Stomach (tissue), 9 donors: ENCODE data around the gene HECW1. TPM values are rescaled to one million over a fixed set of nuclear protein-coding genes. Genes with fewer than 3 reads are reported as not detected.

Experiments used
- DNase-seq, 2 donors: peaks; one replicate each; pipeline versions ENCODE4 v3.0.0 to v3.0.0-alpha.2; 2013 to 2019
- H3K27ac ChIP-seq, 5 donors: fragments of 200-600 bp in 4 of 5; sonication (generic) in 4 of 5; one replicate each; pipeline ENCODE4 v1.5.1; 2013 to 2019; ENCODE audit warnings: mild to moderate bottlenecking in 1 of 5, moderate library complexity in 1 of 5
- H3K27me3 ChIP-seq, 3 donors: fragments of 200-600 bp; sonication (generic); one replicate each; pipeline ENCODE4 v1.5.1; 2017 to 2019; ENCODE audit warnings: mixed run types in 1 of 3
- H3K36me3 ChIP-seq, 4 donors: fragments of 200-600 bp; sonication (generic); 1 replicate in 3 of 4; 2 replicates in 1 of 4; pipeline ENCODE4 v1.5.1; 2016 to 2019
- H3K4me1 ChIP-seq, 4 donors: fragments of 200-600 bp; sonication (generic); one replicate each; pipeline ENCODE4 v1.5.1; 2016 to 2019
- H3K4me3 ChIP-seq, 4 donors: fragments of 200-600 bp; sonication (generic) in 3 of 4; one replicate each; pipeline ENCODE4 v1.5.1; 2016 to 2019; ENCODE audit warnings: mild to moderate bottlenecking in 1 of 4
- H3K9me3 ChIP-seq, 4 donors: fragments of 200-600 bp; sonication (generic); one replicate each; pipeline ENCODE4 v1.5.1; 2016 to 2019
- CTCF ChIP-seq, 7 experiments: fragments of 450-650 bp in 4 of 7; fragments of 200-600 bp in 3 of 7; sonication (generic) in 3 of 7; IDR thresholded peaks; one replicate each; pipeline ENCODE4 v1.5.1; 2016 to 2019; ENCODE audit warnings: antibody characterized with exemption in 7 of 7, control low read depth in 2 of 7, mild to moderate bottlenecking in 1 of 7
- EP300 ChIP-seq: sonication (generic); formaldehyde crosslinking; IDR thresholded peaks from one replicate; pipeline ENCODE4 v1.6.1; 2017; ENCODE audit warnings: antibody characterized with exemption
- POLR2A ChIP-seq, 4 donors: fragments of 450-650 bp; IDR thresholded peaks; one replicate each; pipeline ENCODE4 v1.6.1; 2016; ENCODE audit warnings: antibody characterized with exemption in 4 of 4, control low read depth in 2 of 4, mild to moderate bottlenecking in 1 of 4, moderate library complexity in 1 of 4
- POLR2AphosphoS5 ChIP-seq, 3 donors: sonication (generic); formaldehyde crosslinking; IDR thresholded peaks; one replicate each; pipeline ENCODE4 v1.6.1; 2016; ENCODE audit warnings: antibody characterized with exemption in 3 of 3
- WGBS, 5 donors: extraction: QIAGEN DNeasy Blood & Tissue Kit in 3 of 5; methylation state at CpG; one replicate each; pipeline versions ENCODE4 v1.1.5 to v1.1.7; 2013 to 2018; 5-methylcytosine and 5-hydroxymethylcytosine counted together
- intact Hi-C: fragments of 100-400 bp; cut with DNase I; formaldehyde crosslinking; loops from one replicate; pipeline ENCODE4 v1.15.1; 2023; ENCODE audit warnings: low total_unique reads
- polyA plus RNA-seq, 3 donors: library from polyadenylated mRNA; stranded (reverse); fragments of 200-250 nt; gene quantifications; one replicate each; pipeline ENCODE4 v1.2.3, GENCODE V29; 2013
- total RNA-seq, 5 donors: library from RNA; depleted of rRNA; stranded (reverse); fragments of >200 nt; gene quantifications; one replicate each; pipeline versions ENCODE4 v1.1.0 to v1.2.3, GENCODE V29; 2014 to 2016
- donor health status: healthy with polysubstance abuse.
- donor health status: Bipolar disorder and iron deficiency.
- donor health status: healthy.

HECW1 gene
- total and polyA plus RNA-seq, 8 donors = 0.29 to 11.1 (median 1.4) TPM; not detected in 1

GRCh38 chr7:43536773-43537172, 424.3 kb downstream of the HECW1 start:
- no peak overlapping the region for H3K27ac ChIP-seq
- no peaks in the 10 kb centered on the region for H3K27me3 ChIP-seq
- whole genome bisulfite sequencing, 5 donors = 45 to 84% (median 63%) methylated on average over 15 of the region's 15 CpGs
- intact Hi-C loops = no loop called here
- H3K36me3 ChIP-seq = no peaks in the 10 kb centered on the region
- no peak for DNase-seq
- peaks cover 0 to 16% (median 11%) of the 10 kb centered on the region in 4 donors for H3K4me1 ChIP-seq
- H3K9me3 ChIP-seq = no peaks in the 10 kb centered on the region
- no peak overlapping the region for H3K4me3 ChIP-seq
- no peak for TF ChIP-seq POLR2A (IDR thresholded peaks at IDR 0.05)
- TF ChIP-seq EP300 = no peak

- intact Hi-C loops = no loop called here
- no peak for DNase-seq
- no peak overlapping the region for H3K4me3 ChIP-seq
- H3K9me3 ChIP-seq = no peaks in the 10 kb centered on the region
- no peaks in the 10 kb centered on the region for H3K36me3 ChIP-seq
- H3K27me3 ChIP-seq = no peaks in the 10 kb centered on the region
- H3K4me1 ChIP-seq = peaks cover 0 to 16% (median 11%) of the 10 kb centered on the region in 4 donors
- H3K27ac ChIP-seq = no peak overlapping the region
- 73 to 85% (median 82%) methylated on average over 9 of the region's 9 CpGs for WGBS, 5 donors
- TF ChIP-seq POLR2A (IDR thresholded peaks at IDR 0.05) = no peak
- TF ChIP-seq EP300 = no peak
- TF ChIP-seq POLR2AphosphoS5 (IDR thresholded peaks at IDR 0.05) = no peak
- no peak for TF ChIP-seq CTCF (IDR thresholded peaks at IDR 0.05)
These were observed 425.4 kb downstream of the HECW1 start for GRCh38 chr7:43537765-43538403.

- DNase-seq = no peak
- intact Hi-C loops = no loop called here
- Histone ChIP-seq H3K27me3 (no peaks in the 10 kb centered on the region), H3K36me3 (no peaks in the 10 kb centered on the region), H3K4me3 (no peak overlapping the region), H3K9me3 (no peaks in the 10 kb centered on the region), H3K27ac (no peak overlapping the region), H3K4me1 (peaks cover 0 to 14% (median 11%) of the 10 kb centered on the region in 4 donors)
- no peak for TF ChIP-seq EP300
- no peak for TF ChIP-seq POLR2AphosphoS5 (IDR thresholded peaks at IDR 0.05)
- no peak for TF ChIP-seq POLR2A (IDR thresholded peaks at IDR 0.05)
- TF ChIP-seq CTCF (IDR thresholded peaks at IDR 0.05) = no peak
- WGBS, 5 donors = 72 to 81% (median 76%) methylated on average over 4 of the region's 4 CpGs
These were observed 425.9 kb downstream of the HECW1 start for GRCh38 chr7:43538404-43538771.

- H3K27me3 ChIP-seq = no peaks in the 10 kb centered on the region
- H3K27ac ChIP-seq = no peak overlapping the region
- H3K4me3 ChIP-seq = no peak overlapping the region
- H3K4me1 ChIP-seq = peaks cover 0 to 14% (median 10%) of the 10 kb centered on the region in 4 donors
- no peak for TF ChIP-seq POLR2AphosphoS5 (IDR thresholded peaks at IDR 0.05)
- TF ChIP-seq CTCF (IDR thresholded peaks at IDR 0.05) = no peak
- TF ChIP-seq POLR2A (IDR thresholded peaks at IDR 0.05) = no peak
- TF ChIP-seq EP300 = no peak
- intact Hi-C loops = no loop called here
- no peaks in the 10 kb centered on the region for H3K9me3 ChIP-seq
- no peak for DNase-seq
- no peaks in the 10 kb centered on the region for H3K36me3 ChIP-seq
- WGBS, 5 donors = 90 to 97% (median 94%) methylated on average over 3 of the region's 3 CpGs
These were observed 428.0 kb downstream of the HECW1 start for GRCh38 chr7:43540471-43540870.

GRCh38 chr7:43542716-43543115, 430.3 kb downstream of the HECW1 start:
- WGBS, 5 donors = 86 to 95% (median 91%) methylated on average over 5 of the region's 5 CpGs

More at GRCh38 chr7:43542716-43543115, 430.3 kb downstream of the HECW1 start:
- H3K36me3 ChIP-seq = no peaks in the 10 kb centered on the region
- no peak for DNase-seq
- TF ChIP-seq POLR2A (IDR thresholded peaks at IDR 0.05) (no peak), POLR2AphosphoS5 (IDR thresholded peaks at IDR 0.05) (no peak), EP300 (no peak), CTCF (IDR thresholded peaks at IDR 0.05) (no peak)
- peaks cover 0 to 3% (median under 1%) of the 10 kb centered on the region in 4 donors for H3K4me1 ChIP-seq
- H3K9me3 ChIP-seq = peaks cover 0 to 11% (median 10%) of the 10 kb centered on the region in 4 donors
- H3K4me3 ChIP-seq = no peak overlapping the region
- intact Hi-C loops = no loop called here
- no peak overlapping the region for H3K27ac ChIP-seq
- peaks cover 0 to 11% (median 0%) of the 10 kb centered on the region in 3 donors for H3K27me3 ChIP-seq
